MG63 (cell line): ENCODE data around the gene FRMD3. TPM values are rescaled to one million over a fixed set of nuclear protein-coding genes. Genes with fewer than 3 reads are reported as not detected.
A peak's percentile ranks its signal among the peaks of the same experiment; 100 is the strongest.

ENCODE experiments used
- DNase-seq: peaks from one replicate; pipeline ENCODE4 v3.0.0-alpha.2; 2020
- H3K27me3 ChIP-seq: fragments of 250-450 bp; sonication (Bioruptor Pico); 2 replicates; pipeline ENCODE4 v1.5.1; 2020; ENCODE audit warnings: mild to moderate bottlenecking, moderate library complexity
- H3K36me3 ChIP-seq: fragments of 250-450 bp; sonication (Bioruptor Pico); 2 replicates; pipeline ENCODE4 v1.5.1; 2020; ENCODE audit warnings: mild to moderate bottlenecking, moderate library complexity
- H3K4me3 ChIP-seq: fragments of 250-450 bp; sonication (Bioruptor Pico); 2 replicates; pipeline ENCODE4 v1.5.1; 2020; ENCODE audit warnings: mild to moderate bottlenecking, moderate library complexity
- H3K9me3 ChIP-seq: fragments of 250-450 bp; sonication (Bioruptor Pico); 2 replicates; pipeline ENCODE4 v1.5.1; 2020; ENCODE audit warnings: mild to moderate bottlenecking, moderate library complexity
- total RNA-seq: library from RNA; depleted of rRNA; stranded (reverse); fragments of >200 nt; shearing (Covaris generic); gene quantifications from 2 replicates; pipeline ENCODE4 v1.2.3, GENCODE V29; 2014; ENCODE audit warnings: low replicate concordance

The FRMD3 gene
- total RNA-seq, 1 experiment from 2014 or later = 1.1 TPM

DNA sequence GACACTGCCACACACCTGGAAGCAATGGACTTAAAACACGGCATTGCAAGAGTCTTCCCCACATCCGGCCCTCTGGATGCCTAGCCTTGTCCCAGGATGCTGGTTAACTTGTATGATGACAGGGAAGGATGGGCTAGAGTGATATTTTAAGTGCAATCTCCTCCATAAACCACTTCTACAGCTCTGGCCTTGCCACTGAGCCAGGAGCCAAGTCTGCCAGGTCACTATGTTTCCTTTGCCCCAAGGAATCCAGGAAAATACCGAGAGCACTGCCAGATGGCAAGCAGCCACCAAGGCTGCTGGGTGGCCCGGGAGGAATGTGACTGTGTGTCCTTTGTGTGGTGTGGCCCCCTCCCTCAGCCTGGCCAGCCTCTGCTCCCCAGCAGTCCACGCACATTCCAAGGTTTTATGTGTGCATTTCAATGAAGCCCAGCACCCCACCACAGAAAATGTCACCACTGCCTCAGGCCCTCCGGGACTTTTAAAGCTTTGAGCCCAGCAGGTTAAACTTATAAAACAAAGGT, 106.0 kb downstream of the FRMD3 start:
- no peaks in the 10 kb centered on the region for H3K27me3 ChIP-seq
- DNase-seq = peak; percentile 44
- no peaks in the 10 kb centered on the region for H3K9me3 ChIP-seq
- H3K36me3 ChIP-seq = no peaks in the 10 kb centered on the region
- H3K4me3 ChIP-seq = no peak overlapping the region

- Histone ChIP-seq H3K36me3 (no peaks in the 10 kb centered on the region), H3K9me3 (no peaks in the 10 kb centered on the region), H3K4me3 (no peak overlapping the region), H3K27me3 (no peaks in the 10 kb centered on the region)
- DNase-seq = no peak
Measured at GRCh38 chr9:83431101-83432060, 106.8 kb downstream of the FRMD3 start.

DNA sequence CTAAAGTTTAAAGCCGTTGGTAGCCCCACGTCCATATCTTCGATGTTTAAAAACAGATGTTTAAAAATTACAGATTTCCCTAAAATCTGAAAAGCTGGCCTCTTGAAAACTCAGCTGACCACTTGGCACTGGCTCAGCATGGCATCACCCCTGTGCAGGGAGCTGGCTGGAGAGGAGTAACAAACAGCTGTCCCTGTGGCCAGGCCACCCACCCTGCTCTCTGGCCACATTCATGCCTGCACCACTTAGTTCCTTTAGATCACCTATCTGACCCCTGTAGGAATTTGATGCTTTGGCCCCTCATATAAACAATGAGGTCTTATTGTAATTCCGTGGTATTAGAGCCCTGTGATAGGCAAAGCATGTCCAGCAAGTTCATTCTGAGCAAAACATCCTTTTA, 107.5 kb downstream of the FRMD3 start:
- DNase-seq = no peak
- H3K4me3 ChIP-seq = no peak overlapping the region
- H3K27me3 ChIP-seq = no peaks in the 10 kb centered on the region
- no peaks in the 10 kb centered on the region for H3K36me3 ChIP-seq
- no peaks in the 10 kb centered on the region for H3K9me3 ChIP-seq

DNA sequence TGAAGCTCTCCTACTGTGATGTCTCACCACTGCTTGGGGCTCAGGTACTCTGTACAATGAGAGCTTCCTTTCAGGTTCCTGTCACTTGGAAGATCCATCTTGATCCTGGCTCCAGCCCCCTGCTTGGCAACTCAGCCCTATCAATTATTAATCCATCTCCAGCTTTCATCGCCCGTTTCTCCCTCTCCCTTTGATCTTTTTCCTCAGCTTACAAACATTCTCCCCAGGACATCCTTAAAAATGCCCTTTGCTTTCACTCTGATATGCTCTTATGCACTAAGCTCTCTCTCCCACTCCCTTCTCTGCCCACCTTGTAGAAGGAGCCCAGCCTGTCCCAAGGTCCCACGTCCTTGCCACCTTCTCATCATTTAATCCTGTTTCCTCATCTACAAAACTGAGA, 109.0 kb downstream of the FRMD3 start:
- H3K9me3 ChIP-seq = no peaks in the 10 kb centered on the region
- no peaks in the 10 kb centered on the region for H3K36me3 ChIP-seq
- H3K27me3 ChIP-seq = no peaks in the 10 kb centered on the region
- no peak overlapping the region for H3K4me3 ChIP-seq
- DNase-seq = no peak

- DNase-seq = no peak
- Histone ChIP-seq H3K36me3 (no peaks in the 10 kb centered on the region), H3K27me3 (no peaks in the 10 kb centered on the region), H3K4me3 (no peak overlapping the region), H3K9me3 (no peaks in the 10 kb centered on the region)
Measured at GRCh38 chr9:83425240-83425639, 113.0 kb downstream of the FRMD3 start.

DNA sequence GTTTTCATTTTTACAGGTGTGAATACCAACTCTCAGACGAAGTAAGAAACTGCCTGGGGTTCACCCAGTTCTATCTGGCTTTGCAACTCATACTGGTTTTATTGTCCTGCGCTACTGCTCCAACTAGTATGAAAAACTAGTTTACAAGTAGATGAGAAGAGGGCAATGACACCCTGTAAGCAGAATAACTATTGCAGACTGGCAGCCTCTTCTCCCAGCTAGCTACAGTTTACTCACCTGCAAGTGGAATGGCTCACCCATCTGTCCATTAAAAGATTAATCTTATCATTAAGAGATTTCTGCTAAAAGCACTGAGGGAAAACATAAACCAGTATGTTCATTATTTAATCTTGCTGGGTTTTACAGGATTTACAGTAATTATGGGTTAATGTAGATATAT, 113.4 kb downstream of the FRMD3 start:
- Histone ChIP-seq H3K27me3 (no peaks in the 10 kb centered on the region), H3K4me3 (no peak overlapping the region), H3K9me3 (no peaks in the 10 kb centered on the region), H3K36me3 (no peaks in the 10 kb centered on the region)
- DNase-seq = no peak

- DNase-seq = no peak
- H3K4me3 ChIP-seq = no peak overlapping the region
- H3K9me3 ChIP-seq = no peaks in the 10 kb centered on the region
Measured at GRCh38 chr9:83423815-83424707, 114.1 kb downstream of the FRMD3 start.

DNA sequence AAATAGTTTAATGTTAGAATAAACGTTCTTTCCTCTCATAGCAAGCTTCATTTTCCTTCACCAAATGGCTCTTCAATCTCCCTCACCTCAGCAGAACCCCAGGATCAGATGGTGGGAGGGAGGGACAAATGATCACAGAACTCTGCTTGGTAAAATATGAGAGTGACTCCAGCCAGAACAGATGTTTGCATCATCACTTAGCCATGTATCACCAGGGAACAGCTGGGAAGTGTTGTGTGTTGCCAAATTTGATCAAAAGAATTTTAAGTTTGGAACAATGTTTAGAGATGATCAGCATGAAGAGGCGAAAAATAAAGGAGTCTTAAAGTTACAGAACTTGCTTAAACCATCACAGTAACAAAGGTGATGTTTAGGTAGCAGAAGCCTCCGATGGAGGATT, 115.7 kb downstream of the FRMD3 start:
- Histone ChIP-seq H3K27me3 (no peaks in the 10 kb centered on the region), H3K4me3 (no peak overlapping the region), H3K36me3 (no peaks in the 10 kb centered on the region), H3K9me3 (no peaks in the 10 kb centered on the region)
- DNase-seq = no peak

More at GRCh38 chr9:83423815-83424707, 114.1 kb downstream of the FRMD3 start:
- no peaks in the 10 kb centered on the region for H3K36me3 ChIP-seq
- H3K27me3 ChIP-seq = no peaks in the 10 kb centered on the region

- Histone ChIP-seq H3K27me3 (no peaks in the 10 kb centered on the region), H3K36me3 (no peaks in the 10 kb centered on the region), H3K4me3 (no peak overlapping the region), H3K9me3 (no peaks in the 10 kb centered on the region)
- no peak for DNase-seq
Measured at GRCh38 chr9:83420486-83420885, 117.7 kb downstream of the FRMD3 start.

DNA sequence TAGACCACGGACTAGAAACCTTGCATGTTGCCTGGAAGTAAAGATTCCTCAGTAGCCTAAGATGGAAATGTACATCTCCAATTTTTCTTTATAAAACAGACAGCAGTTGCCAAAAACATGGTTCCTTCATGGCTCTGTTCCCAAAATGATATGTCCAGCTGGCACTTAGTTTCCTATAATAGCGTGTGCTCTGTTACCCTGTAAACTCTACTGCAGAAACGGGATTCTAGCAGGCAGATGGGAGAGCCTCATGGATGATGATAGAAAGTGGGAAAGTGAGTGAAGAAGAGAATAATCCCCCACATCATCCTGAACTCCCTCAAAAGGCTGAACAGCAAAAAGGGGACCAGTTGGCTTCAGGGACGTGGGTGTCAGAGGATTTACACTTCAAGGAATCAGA, 118.2 kb downstream of the FRMD3 start:
- Histone ChIP-seq H3K4me3 (no peak overlapping the region), H3K9me3 (no peaks in the 10 kb centered on the region), H3K27me3 (no peaks in the 10 kb centered on the region), H3K36me3 (no peaks in the 10 kb centered on the region)
- no peak for DNase-seq

DNA sequence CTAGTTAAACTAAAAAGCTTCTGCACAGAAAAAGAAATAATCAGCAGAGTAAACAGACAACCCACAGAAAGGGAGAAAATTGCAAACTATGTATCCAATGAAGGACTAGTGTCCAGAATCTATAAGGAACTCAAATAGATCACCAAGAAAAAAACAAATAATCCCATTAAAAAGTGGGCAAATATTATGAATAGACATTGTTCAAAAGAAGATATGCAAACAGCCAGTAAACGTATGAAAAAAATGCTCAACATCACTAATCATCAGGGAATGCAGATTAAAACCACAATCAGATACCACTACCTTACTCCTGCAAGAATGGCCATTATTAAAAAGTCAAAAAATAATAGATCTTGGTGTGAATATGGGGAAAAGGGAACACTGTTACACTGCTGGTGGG, 119.9 kb downstream of the FRMD3 start:
- Histone ChIP-seq H3K36me3 (no peaks in the 10 kb centered on the region), H3K4me3 (no peak overlapping the region), H3K27me3 (no peaks in the 10 kb centered on the region), H3K9me3 (no peaks in the 10 kb centered on the region)
- DNase-seq = no peak

DNA sequence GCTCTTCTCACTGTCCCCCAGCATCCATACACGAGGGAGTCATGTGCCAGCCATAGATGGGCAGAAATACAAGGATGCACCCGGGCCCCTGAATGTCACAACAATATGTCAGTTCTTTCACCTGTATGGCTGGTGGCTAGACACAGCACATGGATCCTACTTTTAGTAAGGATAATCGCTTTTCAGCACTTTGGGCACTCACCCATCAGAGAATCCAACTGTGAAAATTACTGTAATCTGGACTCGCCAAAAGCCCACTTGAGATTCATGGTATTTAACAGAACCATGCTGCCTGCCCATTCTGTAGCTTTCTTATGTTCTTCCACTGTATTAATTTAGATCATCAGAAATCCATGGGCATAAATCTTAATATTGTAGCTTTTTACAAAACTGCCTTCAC, 124.8 kb downstream of the FRMD3 start:
- Histone ChIP-seq H3K4me3 (no peak overlapping the region), H3K27me3 (no peaks in the 10 kb centered on the region), H3K9me3 (no peaks in the 10 kb centered on the region), H3K36me3 (no peaks in the 10 kb centered on the region)
- no peak for DNase-seq

- Histone ChIP-seq H3K36me3 (no peaks in the 10 kb centered on the region), H3K27me3 (no peaks in the 10 kb centered on the region)
- no peak for DNase-seq
Measured at GRCh38 chr9:83410701-83411100, 127.5 kb downstream of the FRMD3 start.

DNA sequence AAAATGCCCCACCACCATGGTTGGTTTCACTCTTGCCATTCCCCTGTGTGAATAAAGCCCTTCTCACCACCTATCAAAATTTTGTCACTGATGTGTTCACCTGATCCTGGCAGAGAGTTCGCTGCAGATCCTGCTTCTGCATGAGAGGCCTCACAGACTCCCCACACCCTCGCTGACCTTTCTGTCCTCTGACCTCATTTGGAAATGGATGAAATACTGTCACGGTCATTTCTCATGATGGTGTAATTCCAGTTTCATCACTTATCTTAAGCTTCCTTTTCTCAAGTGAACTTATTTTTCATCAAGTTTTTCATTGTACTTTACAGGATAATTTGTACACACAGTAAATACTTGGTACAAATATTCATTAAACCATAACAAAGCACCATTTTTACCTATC, 131.3 kb downstream of the FRMD3 start:
- no peaks in the 10 kb centered on the region for H3K27me3 ChIP-seq
- H3K9me3 ChIP-seq = no peaks in the 10 kb centered on the region
- no peak overlapping the region for H3K4me3 ChIP-seq
- no peaks in the 10 kb centered on the region for H3K36me3 ChIP-seq
- no peak for DNase-seq

More at GRCh38 chr9:83410701-83411100, 127.5 kb downstream of the FRMD3 start:
- Histone ChIP-seq H3K4me3 (no peak overlapping the region), H3K9me3 (no peaks in the 10 kb centered on the region)

DNA sequence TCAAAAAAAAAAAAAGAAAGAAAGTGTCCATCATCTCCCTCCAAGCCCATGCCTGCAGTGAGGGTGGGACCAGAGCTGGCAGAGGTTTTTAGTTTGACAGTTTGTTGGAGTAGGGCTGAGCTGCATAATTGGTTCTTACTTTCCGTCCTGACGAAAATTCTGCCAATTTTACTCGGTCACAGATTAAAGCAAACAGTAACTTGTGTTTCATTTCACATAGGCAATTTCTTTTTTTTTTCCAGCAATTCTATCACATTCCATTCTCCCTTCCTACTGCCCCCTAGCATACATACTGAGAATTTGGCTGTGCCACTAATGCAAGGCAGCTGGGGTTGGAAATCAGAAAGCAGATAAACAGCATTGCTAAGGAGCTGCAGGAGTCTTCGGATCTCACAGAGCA, 132.4 kb downstream of the FRMD3 start:
- no peak for DNase-seq
- H3K4me3 ChIP-seq = no peak overlapping the region
- no peaks in the 10 kb centered on the region for H3K9me3 ChIP-seq
- H3K27me3 ChIP-seq = no peaks in the 10 kb centered on the region
- H3K36me3 ChIP-seq = no peaks in the 10 kb centered on the region

DNA sequence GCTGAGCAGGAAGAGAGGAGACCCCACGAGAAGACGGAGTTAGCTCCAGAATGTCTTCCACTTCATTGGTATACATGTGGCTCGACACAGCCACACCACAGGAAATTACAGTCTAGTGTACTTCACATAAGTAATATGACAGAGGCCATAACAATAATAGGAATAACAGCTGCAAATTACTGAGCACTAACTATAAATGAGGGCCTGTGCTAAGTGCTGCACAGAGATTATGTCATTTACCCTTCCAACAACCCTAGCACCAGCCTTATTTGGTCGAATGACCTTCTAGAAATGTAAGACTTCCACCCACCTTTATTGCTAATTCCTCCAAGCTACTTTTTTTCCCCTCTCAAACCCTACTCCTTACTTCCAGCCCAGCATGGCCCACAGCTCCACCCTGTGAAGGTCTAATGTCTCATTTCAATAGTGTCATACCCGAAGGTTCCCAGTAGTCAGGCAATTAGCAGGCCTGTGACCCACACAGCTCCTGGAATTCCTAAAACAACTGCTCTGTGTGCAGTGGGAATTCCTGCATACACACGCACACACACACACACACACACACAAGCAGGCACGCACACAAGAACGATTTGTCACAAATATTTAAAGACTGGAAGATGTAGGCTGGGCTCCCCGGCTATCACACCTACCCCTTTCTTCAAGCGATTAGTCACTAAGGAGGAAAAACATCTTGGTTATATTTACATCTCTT, 134.5 kb downstream of the FRMD3 start:
- no peak for DNase-seq
- Histone ChIP-seq H3K27me3 (no peaks in the 10 kb centered on the region), H3K36me3 (no peaks in the 10 kb centered on the region), H3K4me3 (no peak overlapping the region), H3K9me3 (no peaks in the 10 kb centered on the region)
